Activated T-helper 17 cell treated with anti-CD3 and anti-CD28 coated beads, Interleukin-2, amount 50 U/mL, for 72 hours (primary cell): Measurements from ENCODE around the gene ARTN. TPM values are rescaled to one million over a fixed set of nuclear protein-coding genes. Genes with fewer than 3 reads are reported as not detected.

Source experiments
- ATAC-seq: fragments of 150-1000 bp; cut with Tn5 transposase; replicated peaks from 2 replicates; pipeline ENCODE4 v1.10.0; 2021; ENCODE audit warnings: mild to moderate bottlenecking, moderate library complexity
- H3K27ac Mint-ChIP-seq: one replicate; pipeline ENCODE4 v1.8.0; 2022; ENCODE audit warnings: mixed read lengths
- H3K27me3 Mint-ChIP-seq: one replicate; pipeline ENCODE4 v1.8.0; 2022; ENCODE audit warnings: mixed read lengths
- H3K36me3 Mint-ChIP-seq: one replicate; pipeline ENCODE4 v1.8.0; 2022; ENCODE audit warnings: low read depth, mild to moderate bottlenecking, mixed read lengths
- H3K4me1 Mint-ChIP-seq: one replicate; pipeline ENCODE4 v1.8.0; 2022; ENCODE audit warnings: mixed read lengths
- H3K4me3 Mint-ChIP-seq: one replicate; pipeline ENCODE4 v1.8.0; 2022; ENCODE audit warnings: mild to moderate bottlenecking, mixed read lengths
- H3K9me3 Mint-ChIP-seq: one replicate; pipeline ENCODE4 v1.8.0; 2022; ENCODE audit warnings: mixed read lengths
- total RNA-seq, 2 donors: library from RNA; stranded (reverse); gene quantifications; one replicate each; pipeline ENCODE4 v1.2.3, GENCODE V29; 2022

Gene ARTN
- total RNA-seq, 2 donors from 2014 or later, result 0.32 TPM; not detected in 1

DNA sequence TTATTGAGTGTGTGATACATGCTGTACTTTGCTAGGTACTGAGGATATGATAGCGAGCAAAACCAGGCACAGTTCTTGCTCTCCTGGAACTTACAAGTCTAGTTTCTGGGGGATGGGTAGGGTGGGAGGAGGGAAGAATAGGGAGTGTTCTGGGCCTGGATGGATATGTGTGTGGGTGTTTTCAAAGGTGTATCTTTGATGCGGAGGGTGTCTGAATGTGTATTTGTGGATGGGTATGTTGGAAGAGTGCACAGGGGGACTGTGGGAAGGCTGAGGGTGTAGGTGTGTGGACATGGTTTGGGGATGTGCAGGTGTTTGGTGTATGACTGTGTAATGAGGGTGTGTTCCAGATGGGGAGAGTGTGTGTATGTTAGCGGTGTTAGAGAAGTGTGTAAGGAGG, 31.7 kb downstream of the ARTN start:
- Mint-ChIP-seq H3K4me1 (no peaks in the 10 kb centered on the region), H3K27me3 (no peaks in the 10 kb centered on the region), H3K27ac (no peak overlapping the region), H3K36me3 (no peaks in the 10 kb centered on the region), H3K4me3 (no peak overlapping the region), H3K9me3 (no peaks in the 10 kb centered on the region)
- ATAC-seq, result no peak

DNA sequence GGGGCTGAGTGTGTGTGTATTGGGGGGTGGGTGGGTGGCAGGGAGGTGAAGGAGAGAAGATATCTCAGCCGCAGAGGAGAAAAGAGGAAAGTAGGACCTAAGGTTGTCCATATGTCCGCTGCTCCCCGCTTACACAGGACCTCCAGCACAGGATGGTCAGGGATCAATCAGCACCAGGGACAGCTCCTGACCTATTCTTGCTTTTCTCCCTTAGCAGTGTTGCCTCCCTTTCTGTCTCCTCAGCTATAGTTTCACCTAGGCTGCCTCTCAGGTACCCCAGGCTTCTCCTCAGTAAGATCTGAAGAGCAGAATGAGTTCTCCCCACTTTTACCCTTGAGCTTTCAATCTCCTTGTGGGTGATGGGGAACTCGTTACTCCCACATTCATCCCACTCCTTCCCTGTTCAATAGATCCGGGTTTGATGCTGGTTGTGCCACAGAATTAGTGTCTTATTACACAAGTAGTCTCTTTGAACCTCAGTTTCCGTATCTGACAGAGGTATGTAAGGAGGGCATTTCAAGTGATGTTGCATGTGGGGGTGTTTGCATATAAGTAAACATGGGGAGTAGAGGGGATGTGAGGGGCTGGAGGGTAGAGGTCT, 34.8 kb downstream of the ARTN start:
- H3K27me3 Mint-ChIP-seq, result no peaks in the 10 kb centered on the region
- H3K36me3 Mint-ChIP-seq, result peaks cover 23% of the 10 kb centered on the region
- peaks cover 3% of the 10 kb centered on the region for H3K4me1 Mint-ChIP-seq
- no peak overlapping the region for H3K4me3 Mint-ChIP-seq
- ATAC-seq, result no peak
- H3K9me3 Mint-ChIP-seq, result no peaks in the 10 kb centered on the region
- H3K27ac Mint-ChIP-seq, result no peak overlapping the region

DNA sequence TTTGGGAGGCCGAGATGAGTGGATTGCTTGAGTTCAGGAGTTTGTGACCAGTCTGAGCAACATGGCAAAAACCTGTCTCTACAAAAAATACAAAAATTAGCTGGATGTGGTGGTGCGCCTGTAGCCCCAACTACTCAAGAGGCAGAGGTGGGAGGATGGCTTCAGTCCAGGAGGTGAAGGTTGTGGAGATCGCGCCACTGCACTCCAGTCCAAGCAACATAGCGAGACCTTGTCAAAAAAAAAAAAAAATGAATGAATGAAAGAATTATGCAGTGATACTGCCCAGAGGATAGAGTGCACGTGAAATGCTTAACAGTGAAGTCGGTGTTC, 35.8 kb downstream of the ARTN start:
- ATAC-seq, result peak; percentile 1
- Mint-ChIP-seq H3K27ac (peak overlapping the region; percentile 86), H3K4me1 (peaks cover 13% of the 10 kb centered on the region), H3K36me3 (peaks cover 32% of the 10 kb centered on the region), H3K9me3 (no peaks in the 10 kb centered on the region), H3K27me3 (no peaks in the 10 kb centered on the region), H3K4me3 (peak overlapping the region; percentile 92)

DNA sequence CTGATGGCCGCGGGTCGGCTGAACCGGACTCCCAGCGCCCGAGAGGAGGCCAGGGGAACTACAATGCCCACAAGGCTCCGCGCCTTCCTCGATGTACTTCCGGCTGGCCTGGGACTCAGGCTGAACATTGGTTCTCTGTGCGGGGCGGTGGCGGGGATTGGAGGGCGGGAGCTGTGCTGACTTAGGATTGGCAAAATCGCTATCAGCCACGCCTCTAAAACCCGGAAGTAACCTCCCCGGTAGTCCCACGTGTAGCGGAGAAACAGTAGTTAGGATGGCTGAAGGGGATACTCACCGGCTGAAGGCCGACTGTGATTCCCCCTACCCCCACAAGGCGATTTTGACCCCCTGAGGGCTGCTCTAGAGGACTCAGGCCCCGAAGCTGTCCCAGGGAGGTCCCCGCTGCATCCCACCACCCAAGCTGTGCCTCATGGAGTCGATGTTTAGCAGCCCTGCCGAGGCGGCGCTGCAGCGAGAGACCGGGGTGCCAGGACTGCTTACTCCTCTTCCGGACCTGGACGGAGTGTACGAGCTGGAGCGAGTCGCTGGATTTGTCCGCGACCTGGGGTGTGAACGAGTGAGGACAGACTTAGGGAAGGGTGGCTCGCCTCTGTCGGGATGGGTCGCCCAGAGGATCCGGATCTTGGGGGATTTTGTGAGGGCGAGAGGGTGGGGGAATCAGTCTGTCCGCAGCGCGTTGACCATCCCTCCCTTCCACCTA, 36.3 kb downstream of the ARTN start, which contains the start of gene DPH2:
Gene DPH2 (plus strand): TSS at position 265 of the 721 bp plus-strand sequence. CDS start 166 bp downstream, at position 431.
- peaks cover 13% of the 10 kb centered on the region for H3K4me1 Mint-ChIP-seq
- H3K36me3 Mint-ChIP-seq, result peaks cover 35% of the 10 kb centered on the region
- ATAC-seq, result peak; percentile 94
- no peaks in the 10 kb centered on the region for H3K27me3 Mint-ChIP-seq
- H3K9me3 Mint-ChIP-seq, result no peaks in the 10 kb centered on the region
- peak within 1 kb of the TSS; percentile 86 for H3K27ac Mint-ChIP-seq
- H3K4me3 Mint-ChIP-seq, result peak within 1 kb of the TSS; percentile 92

DNA sequence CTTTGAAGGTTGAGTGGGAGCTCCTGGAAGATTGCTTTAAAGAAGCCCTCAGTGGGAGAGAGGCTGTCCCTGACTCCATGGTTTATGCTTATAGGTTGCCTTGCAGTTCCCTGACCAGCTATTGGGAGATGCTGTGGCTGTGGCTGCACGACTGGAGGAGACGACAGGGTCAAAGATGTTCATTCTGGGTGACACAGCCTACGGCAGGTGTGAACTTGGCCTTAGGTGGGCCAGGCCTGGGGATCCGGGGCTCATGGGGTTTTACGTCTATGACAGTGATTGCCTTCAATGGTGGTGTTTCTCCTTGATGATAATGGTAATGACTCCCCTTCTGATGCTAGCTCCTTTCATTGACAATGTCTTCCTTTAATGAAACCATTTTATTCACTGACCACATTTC, 36.9 kb downstream of the ARTN start:
- Mint-ChIP-seq H3K4me3 (peak overlapping the region; percentile 92), H3K4me1 (peaks cover 13% of the 10 kb centered on the region), H3K27me3 (no peaks in the 10 kb centered on the region), H3K9me3 (no peaks in the 10 kb centered on the region), H3K36me3 (peaks cover 35% of the 10 kb centered on the region), H3K27ac (peak overlapping the region; percentile 86)
- no peak for ATAC-seq

DNA sequence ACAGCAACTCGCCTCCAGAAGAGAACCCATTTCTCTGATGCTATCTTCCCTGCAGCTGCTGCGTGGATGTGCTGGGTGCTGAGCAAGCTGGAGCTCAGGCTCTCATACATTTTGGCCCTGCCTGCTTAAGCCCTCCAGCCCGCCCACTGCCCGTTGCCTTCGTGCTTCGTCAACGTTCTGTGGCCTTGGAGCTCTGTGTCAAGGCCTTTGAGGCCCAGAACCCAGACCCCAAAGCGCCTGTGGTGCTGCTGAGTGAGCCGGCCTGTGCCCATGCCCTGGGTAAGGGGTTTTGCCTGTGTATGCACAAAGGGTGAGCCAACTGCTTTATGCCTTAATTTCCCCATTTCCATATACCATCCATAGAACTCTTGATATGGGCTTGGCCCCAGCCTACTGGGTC, 37.3 kb downstream of the ARTN start:
- Mint-ChIP-seq H3K27me3 (no peaks in the 10 kb centered on the region), H3K36me3 (peaks cover 38% of the 10 kb centered on the region), H3K4me1 (peaks cover 13% of the 10 kb centered on the region), H3K9me3 (no peaks in the 10 kb centered on the region), H3K27ac (peak overlapping the region; percentile 86), H3K4me3 (peak overlapping the region; percentile 92)
- no peak for ATAC-seq

DNA sequence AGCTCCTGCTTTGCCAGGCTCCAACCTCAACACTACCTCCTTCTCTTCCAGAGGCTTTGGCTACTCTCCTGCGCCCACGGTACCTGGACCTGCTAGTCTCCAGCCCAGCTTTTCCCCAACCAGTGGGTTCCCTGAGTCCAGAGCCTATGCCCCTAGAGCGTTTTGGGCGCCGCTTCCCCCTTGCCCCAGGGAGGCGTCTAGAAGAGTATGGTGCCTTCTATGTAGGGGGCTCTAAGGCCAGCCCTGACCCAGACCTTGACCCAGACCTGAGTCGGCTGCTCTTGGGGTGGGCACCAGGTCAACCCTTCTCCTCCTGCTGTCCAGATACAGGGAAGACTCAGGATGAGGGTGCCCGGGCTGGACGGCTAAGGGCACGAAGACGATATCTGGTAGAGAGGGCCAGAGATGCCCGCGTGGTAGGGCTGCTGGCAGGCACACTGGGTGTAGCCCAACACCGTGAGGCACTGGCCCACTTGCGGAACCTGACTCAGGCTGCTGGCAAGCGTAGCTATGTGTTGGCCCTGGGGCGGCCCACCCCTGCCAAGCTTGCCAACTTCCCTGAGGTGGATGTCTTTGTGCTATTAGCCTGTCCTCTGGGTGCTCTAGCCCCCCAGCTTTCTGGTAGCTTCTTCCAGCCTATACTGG, 37.9 kb downstream of the ARTN start:
- Mint-ChIP-seq H3K9me3 (no peaks in the 10 kb centered on the region), H3K4me3 (peak overlapping the region; percentile 92), H3K27ac (no peak overlapping the region), H3K4me1 (peaks cover 17% of the 10 kb centered on the region), H3K36me3 (peaks cover 43% of the 10 kb centered on the region), H3K27me3 (no peaks in the 10 kb centered on the region)
- no peak for ATAC-seq

DNA sequence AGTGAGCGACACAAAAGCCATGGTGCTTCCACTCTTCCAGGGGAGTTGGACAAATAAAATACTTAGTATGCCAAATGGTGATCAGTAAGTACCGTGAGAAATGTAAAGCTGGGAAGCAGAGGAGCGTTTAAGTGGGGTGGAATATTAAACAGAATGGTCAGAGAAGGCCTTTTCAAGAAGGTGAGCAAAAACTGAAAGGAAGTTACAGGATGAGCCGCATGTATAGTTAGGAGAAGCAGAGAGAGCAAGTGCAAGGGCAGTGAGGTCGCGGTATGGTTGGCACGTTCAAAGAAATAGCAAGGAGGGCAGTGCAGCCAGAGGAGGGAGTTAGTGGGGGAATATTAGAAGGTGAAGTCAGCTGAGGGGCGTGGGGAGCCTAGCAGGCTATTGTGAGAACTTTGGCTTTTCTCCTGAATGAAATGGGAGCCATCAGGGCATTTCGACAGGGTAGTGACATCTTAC, 40.4 kb downstream of the ARTN start:
- Mint-ChIP-seq H3K9me3 (no peaks in the 10 kb centered on the region), H3K4me3 (peak overlapping the region; percentile 97), H3K4me1 (peaks cover 37% of the 10 kb centered on the region), H3K36me3 (peaks cover 66% of the 10 kb centered on the region), H3K27ac (peak overlapping the region; percentile 93), H3K27me3 (no peaks in the 10 kb centered on the region)
- no peak for ATAC-seq

DNA sequence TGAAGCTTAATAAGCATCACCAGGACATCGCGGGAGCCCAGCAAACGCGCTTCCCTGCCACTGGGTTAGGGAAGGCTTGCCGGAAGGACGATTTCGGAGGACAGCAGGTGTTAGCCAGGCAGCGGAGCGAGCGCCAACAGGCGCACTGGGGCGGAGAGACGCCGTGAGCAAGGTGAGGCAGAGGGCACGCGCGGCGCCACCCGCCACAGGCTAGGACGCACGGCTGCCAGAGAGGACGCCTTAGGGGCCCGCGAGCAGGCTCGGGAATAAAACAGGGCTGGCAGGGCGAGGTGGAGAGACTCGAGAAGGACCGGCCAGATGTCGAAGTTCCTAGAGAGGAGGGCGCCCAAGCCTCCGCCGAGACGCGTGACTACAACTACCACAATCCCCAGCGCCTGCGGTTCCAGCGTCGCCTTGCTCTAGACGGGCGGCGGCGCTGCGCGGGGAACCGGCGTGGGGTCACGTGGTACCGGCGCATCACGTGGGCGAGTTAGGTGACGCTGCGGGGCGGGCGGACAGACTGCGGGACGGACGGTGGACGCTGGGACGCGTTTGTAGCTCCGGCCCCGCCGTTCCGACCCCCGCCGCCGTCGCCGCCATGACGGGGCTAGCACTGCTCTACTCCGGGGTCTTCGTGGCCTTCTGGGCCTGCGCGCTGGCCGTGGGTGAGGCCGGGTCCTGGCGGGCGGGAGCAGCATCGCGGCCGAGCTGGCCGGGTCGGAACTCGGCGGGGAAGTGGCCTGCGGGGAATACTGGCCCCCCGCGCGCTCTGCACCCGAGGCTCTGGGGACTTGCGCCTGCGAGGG, 41.0 kb downstream of the ARTN start, which contains the start of gene ATP6V0B:
Gene ATP6V0B (plus strand): TSS at position 518 of the 806 bp plus-strand sequence. CDS start 81 bp downstream, at position 599.
- peak; percentile 83 for ATAC-seq
- Mint-ChIP-seq H3K27ac (peak within 1 kb of the TSS; percentile 93), H3K4me3 (peak within 1 kb of the TSS; percentile 97), H3K36me3 (peaks cover 67% of the 10 kb centered on the region), H3K9me3 (no peaks in the 10 kb centered on the region), H3K27me3 (no peaks in the 10 kb centered on the region), H3K4me1 (peaks cover 37% of the 10 kb centered on the region)

DNA sequence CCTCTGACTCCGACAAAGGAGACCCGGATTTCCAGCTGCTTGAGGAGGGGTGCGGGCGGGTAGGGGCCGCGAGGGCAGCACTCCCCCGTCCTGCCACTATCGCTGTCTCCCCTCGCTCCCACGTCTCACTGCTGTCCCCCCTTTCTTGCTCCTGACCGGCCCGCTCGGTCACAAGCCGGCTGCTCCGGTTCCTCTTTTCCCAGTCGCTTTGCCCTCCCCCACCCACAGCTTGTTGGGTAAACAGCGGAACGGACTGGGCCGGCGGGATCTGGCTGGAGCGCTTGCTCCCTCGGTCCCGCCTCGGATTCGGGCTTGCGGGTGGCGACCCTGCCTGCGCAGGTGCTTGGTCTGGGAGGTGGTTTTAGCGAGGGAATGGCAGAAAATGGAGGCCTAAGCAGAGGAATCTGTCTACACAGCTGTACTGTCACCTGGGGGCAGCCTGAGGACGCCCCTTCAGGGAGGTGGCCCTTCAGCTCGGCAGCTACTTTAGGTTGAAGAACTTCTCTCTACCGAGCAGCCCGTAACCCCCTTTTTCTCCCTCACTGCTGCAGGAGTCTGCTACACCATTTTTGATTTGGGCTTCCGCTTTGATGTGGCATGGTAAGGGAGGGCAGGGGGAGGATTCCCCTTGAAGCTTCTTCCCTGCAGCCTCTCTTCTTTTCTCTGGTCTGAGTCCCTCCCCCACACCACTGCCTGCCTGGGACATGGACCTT, 41.8 kb downstream of the ARTN start:
- Mint-ChIP-seq H3K36me3 (peaks cover 72% of the 10 kb centered on the region), H3K9me3 (no peaks in the 10 kb centered on the region), H3K4me3 (peak overlapping the region; percentile 97), H3K27ac (peak overlapping the region; percentile 65), H3K4me1 (peaks cover 38% of the 10 kb centered on the region), H3K27me3 (no peaks in the 10 kb centered on the region)
- ATAC-seq, result no peak

DNA sequence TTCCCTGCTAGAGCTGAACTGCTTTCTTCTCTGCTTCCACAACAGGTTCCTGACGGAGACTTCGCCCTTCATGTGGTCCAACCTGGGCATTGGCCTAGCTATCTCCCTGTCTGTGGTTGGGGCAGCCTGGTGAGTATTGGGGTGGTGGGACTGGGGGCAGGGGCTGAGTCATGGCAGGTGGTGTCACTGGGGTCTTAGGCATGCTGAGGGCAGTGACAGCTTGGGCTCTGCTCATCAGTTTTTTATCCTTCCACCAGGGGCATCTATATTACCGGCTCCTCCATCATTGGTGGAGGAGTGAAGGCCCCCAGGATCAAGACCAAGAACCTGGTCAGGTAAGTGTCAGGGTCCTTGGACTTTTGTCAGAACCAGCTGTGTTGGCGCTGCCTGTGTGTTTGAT, 42.4 kb downstream of the ARTN start:
- Mint-ChIP-seq H3K36me3 (peaks cover 68% of the 10 kb centered on the region), H3K27me3 (no peaks in the 10 kb centered on the region), H3K4me1 (peaks cover 43% of the 10 kb centered on the region), H3K9me3 (no peaks in the 10 kb centered on the region), H3K27ac (peak overlapping the region; percentile 65), H3K4me3 (peak overlapping the region; percentile 97)
- no peak for ATAC-seq

DNA sequence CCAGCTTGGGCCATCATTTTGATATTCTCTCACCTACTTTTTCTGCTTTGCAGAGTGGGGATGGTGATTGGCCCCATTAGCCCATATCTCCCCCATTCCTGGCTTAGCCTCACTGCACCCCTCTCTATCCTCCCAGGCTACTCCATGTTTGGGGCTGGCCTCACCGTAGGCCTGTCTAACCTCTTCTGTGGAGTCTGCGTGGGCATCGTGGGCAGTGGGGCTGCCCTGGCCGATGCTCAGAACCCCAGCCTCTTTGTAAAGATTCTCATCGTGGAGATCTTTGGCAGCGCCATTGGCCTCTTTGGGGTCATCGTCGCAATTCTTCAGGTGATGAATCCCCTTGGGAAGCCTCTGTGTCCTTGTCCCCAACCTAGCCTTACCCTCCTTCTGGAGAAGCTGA, 43.3 kb downstream of the ARTN start:
- ATAC-seq, result no peak
- Mint-ChIP-seq H3K27ac (peak overlapping the region; percentile 7), H3K4me1 (peaks cover 43% of the 10 kb centered on the region), H3K36me3 (peaks cover 65% of the 10 kb centered on the region), H3K27me3 (no peaks in the 10 kb centered on the region), H3K4me3 (peak overlapping the region; percentile 97), H3K9me3 (no peaks in the 10 kb centered on the region)

DNA sequence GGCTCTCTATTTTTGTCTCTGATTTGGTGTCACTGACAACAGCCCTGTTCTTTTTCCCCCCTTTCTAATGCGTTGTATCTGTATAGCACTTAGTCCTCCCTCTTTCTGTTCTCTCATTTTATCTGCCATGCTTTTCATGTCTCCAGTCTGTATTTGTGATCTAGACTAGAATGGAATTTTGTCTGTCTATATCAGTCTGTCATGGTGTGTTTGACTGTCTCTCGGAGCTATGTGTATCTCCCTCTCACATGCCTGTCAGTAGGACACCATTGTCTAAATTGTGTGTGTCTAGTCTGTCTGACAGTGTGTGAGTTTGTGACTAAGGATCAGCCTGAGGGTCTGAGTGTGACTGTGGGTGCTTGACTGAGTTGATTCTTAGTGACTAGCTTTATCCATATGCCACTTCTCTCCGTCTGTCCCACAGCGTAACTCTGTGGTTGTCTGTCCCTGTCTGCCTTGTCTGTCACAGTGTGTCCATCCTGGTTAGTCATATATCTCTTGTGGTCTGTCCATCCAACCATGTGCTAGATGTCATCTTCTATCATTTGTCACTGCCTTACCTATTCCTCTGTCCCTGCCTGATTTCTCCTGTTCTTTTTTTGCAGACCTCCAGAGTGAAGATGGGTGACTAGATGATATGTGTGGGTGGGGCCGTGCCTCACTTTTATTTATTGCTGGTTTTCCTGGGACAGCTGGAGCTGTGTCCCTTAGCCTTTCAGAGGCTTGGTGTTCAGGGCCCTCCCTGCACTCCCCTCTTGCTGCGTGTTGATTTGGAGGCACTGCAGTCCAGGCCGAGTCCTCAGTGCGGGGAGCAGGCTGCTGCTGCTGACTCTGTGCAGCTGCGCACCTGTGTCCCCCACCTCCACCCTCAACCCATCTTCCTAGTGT, 44.0 kb downstream of the ARTN start:
- Mint-ChIP-seq H3K27ac (peak overlapping the region; percentile 7), H3K4me3 (peak overlapping the region; percentile 97), H3K36me3 (peaks cover 57% of the 10 kb centered on the region), H3K9me3 (no peaks in the 10 kb centered on the region), H3K27me3 (no peaks in the 10 kb centered on the region), H3K4me1 (peaks cover 46% of the 10 kb centered on the region)
- ATAC-seq, result no peak
